Fibroblast of lung (primary cell): ENCODE data around the gene HIBADH. TPM values are rescaled to one million over a fixed set of nuclear protein-coding genes. Genes with fewer than 3 reads are reported as not detected.

Source experiments
- DNase-seq, 2 donors: peaks; one replicate each; pipeline versions ENCODE4 v3.0.0 to v3.0.0-alpha.2; 2010; ENCODE audit warnings: low read depth in 2 of 2
- H2AFZ ChIP-seq: 2 replicates; pipeline ENCODE4 v1.5.1; 2012; ENCODE audit warnings: low read length, control low read depth, inconsistent platforms
- H3K27ac ChIP-seq: 2 replicates; pipeline ENCODE4 v1.5.1; 2011; ENCODE audit warnings: low read length, control low read depth; ENCODE audit not compliant: insufficient read depth
- H3K27me3 ChIP-seq: 2 replicates; pipeline ENCODE4 v1.5.1; 2011; ENCODE audit warnings: mild to moderate bottlenecking, low read length; ENCODE audit not compliant: control insufficient read depth, insufficient read depth
- H3K36me3 ChIP-seq: 2 replicates; pipeline ENCODE4 v1.5.1; 2011; ENCODE audit warnings: low read length; ENCODE audit not compliant: control insufficient read depth, insufficient read depth
- H3K4me1 ChIP-seq: 2 replicates; pipeline ENCODE4 v1.5.1; 2011; ENCODE audit warnings: low read length; ENCODE audit not compliant: control insufficient read depth, insufficient read depth; ENCODE audit errors: extremely low read depth
- H3K4me2 ChIP-seq: 2 replicates; pipeline ENCODE4 v1.5.1; 2011; ENCODE audit warnings: low read length, control low read depth; ENCODE audit not compliant: insufficient read depth; ENCODE audit errors: extremely low read depth
- H3K4me3 ChIP-seq, 4 experiments: fragments of 200-600 bp in 1 of 4; sonication (generic) in 1 of 4; replicated peaks in 1 of 4; 2 replicates each; pipeline ENCODE4 v1.5.1; 2011 to 2016; ENCODE audit warnings: low read length in 4 of 4, low read depth in 3 of 4, mild to moderate bottlenecking in 3 of 4, control low read depth in 2 of 4, inconsistent platforms in 1 of 4, mixed read lengths in 1 of 4; ENCODE audit not compliant: insufficient read depth in 1 of 4; ENCODE audit errors: control extremely low read depth in 1 of 4
- H3K79me2 ChIP-seq: 2 replicates; pipeline ENCODE4 v1.5.1; 2012; ENCODE audit warnings: mild to moderate bottlenecking, low read length, inconsistent platforms; ENCODE audit not compliant: control insufficient read depth, insufficient read depth
- H3K9ac ChIP-seq: 2 replicates; pipeline ENCODE4 v1.5.1; 2011; ENCODE audit warnings: mild to moderate bottlenecking, low read length, control low read depth; ENCODE audit not compliant: insufficient read depth
- H3K9me3 ChIP-seq: 2 replicates; pipeline ENCODE4 v1.5.1; 2012; ENCODE audit warnings: low read depth, low read length; ENCODE audit not compliant: control insufficient read depth, insufficient read depth
- H4K20me1 ChIP-seq: 2 replicates; pipeline ENCODE4 v1.5.1; 2011; ENCODE audit warnings: low read length; ENCODE audit not compliant: control insufficient read depth, insufficient read depth; ENCODE audit errors: extremely low read depth
- EZH2 ChIP-seq: IDR thresholded peaks from 2 replicates; pipeline ENCODE4 v1.5.1; 2012; ENCODE audit warnings: low read length, control low read depth, mild to moderate bottlenecking; ENCODE audit errors: missing control alignments
- polyA plus RNA-seq, 2 donors: library from polyadenylated mRNA; depleted of rRNA in 1 of 2; stranded (reverse) in 1 of 2; unstranded in 1 of 2; fragments of >200 nt; gene quantifications; 2 replicates each; pipeline ENCODE4 v1.2.1, GENCODE V29; 2011 to 2012; ENCODE audit warnings: missing spikeins in 1 of 2
- total RNA-seq: library from RNA; depleted of rRNA; stranded (reverse); fragments of >200 nt; gene quantifications from 2 replicates; pipeline ENCODE4 v1.2.1, GENCODE V29; 2014
- TF ChIP-seq, protein P1 (sequence below), 2 donors: IDR thresholded peaks in 1 of 2; conservative IDR thresholded peaks in 1 of 2; 1 replicate in 1 of 2; 2 replicates in 1 of 2; pipeline ENCODE4 v1.5.1; 2011 to 2012; ENCODE audit warnings: low read length in 2 of 2, control low read depth in 1 of 2, inconsistent platforms in 1 of 2, low read depth in 1 of 2, mild to moderate bottlenecking in 1 of 2

HIBADH gene
- total and polyA plus RNA-seq, 2 donors (not counting 1 experiment from before 2014, with no cell fraction given) = 88.7 to 96.0 TPM

DNA sequence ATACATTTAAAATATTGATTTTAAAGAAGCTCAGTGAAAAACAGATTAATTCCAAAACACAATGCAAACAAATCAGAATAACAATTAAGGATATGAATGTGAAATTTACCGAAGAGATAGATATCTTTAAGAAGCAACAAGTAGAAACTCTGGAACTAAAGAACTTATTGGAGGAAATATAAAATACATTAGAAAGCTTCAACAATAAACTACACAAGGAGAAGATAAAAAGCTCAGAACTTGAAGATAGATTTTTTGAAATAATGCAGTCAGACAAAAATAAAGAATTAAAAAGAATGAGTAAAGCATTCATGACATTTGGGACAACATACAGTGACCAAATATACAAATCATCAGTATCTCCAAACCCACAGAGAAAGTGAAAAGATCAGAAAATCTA lies 43.2 kb downstream of the HIBADH start:
- no peak overlapping the region for H3K9ac ChIP-seq
- TF ChIP-seq EZH2 = no peak
- TF ChIP-seq, protein P1, sequence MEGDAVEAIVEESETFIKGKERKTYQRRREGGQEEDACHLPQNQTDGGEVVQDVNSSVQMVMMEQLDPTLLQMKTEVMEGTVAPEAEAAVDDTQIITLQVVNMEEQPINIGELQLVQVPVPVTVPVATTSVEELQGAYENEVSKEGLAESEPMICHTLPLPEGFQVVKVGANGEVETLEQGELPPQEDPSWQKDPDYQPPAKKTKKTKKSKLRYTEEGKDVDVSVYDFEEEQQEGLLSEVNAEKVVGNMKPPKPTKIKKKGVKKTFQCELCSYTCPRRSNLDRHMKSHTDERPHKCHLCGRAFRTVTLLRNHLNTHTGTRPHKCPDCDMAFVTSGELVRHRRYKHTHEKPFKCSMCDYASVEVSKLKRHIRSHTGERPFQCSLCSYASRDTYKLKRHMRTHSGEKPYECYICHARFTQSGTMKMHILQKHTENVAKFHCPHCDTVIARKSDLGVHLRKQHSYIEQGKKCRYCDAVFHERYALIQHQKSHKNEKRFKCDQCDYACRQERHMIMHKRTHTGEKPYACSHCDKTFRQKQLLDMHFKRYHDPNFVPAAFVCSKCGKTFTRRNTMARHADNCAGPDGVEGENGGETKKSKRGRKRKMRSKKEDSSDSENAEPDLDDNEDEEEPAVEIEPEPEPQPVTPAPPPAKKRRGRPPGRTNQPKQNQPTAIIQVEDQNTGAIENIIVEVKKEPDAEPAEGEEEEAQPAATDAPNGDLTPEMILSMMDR (conservative IDR thresholded peaks at IDR 0.05 in 1 of 2, IDR thresholded peaks at IDR 0.05 in 1 of 2; ENCODE audit: low read depth in 1 of 2, low read length in 2 of 2) = no peak
- no peak overlapping the region for H3K4me2 ChIP-seq
- H3K79me2 ChIP-seq = no peaks in the 10 kb centered on the region
- H3K27me3 ChIP-seq = no peaks in the 10 kb centered on the region
- no peak overlapping the region for H2AFZ ChIP-seq
- DNase-seq = no peak
- no peaks in the 10 kb centered on the region for H3K9me3 ChIP-seq
- no peak overlapping the region for H3K4me3 ChIP-seq
- H4K20me1 ChIP-seq = no peaks in the 10 kb centered on the region
- no peaks in the 10 kb centered on the region for H3K36me3 ChIP-seq
- H3K4me1 ChIP-seq = no peaks in the 10 kb centered on the region
- H3K27ac ChIP-seq = no peak overlapping the region

DNA sequence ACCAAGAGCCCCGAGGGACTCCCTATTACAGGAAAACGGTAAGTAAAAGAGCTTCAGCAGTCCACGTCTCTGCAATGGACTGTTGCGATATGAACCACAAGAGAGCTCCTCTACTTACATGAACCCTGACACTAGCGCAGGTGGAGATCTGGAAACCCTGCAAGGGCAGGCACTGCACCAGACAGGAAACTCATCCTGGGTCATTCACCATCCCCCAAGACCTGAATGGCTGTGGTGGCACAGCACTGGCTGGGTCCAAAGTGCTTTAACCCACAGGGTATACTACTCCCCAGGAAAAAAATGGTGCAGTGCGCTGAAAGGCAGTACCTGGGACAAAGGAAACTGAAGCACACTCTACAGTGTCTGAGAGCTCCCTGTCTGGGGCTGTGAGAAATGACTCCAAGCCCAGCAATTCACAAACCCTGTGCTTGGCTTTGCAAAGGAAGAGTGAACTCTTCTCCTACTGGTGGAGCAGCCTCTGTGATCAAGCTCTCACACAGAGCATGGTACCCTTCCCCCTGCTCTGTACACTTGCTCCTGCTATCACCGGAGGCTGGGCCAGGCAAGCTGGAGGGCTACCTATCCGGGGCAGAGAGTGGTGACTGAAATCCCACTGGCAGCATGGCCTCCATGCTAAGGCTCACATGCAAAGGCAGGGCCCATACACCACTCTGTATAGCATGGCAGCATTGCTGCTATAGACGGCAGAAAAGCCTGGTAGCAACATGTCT lies 44.9 kb downstream of the HIBADH start:
- Histone ChIP-seq H3K4me3 (no peak overlapping the region), H4K20me1 (no peaks in the 10 kb centered on the region)

DNA sequence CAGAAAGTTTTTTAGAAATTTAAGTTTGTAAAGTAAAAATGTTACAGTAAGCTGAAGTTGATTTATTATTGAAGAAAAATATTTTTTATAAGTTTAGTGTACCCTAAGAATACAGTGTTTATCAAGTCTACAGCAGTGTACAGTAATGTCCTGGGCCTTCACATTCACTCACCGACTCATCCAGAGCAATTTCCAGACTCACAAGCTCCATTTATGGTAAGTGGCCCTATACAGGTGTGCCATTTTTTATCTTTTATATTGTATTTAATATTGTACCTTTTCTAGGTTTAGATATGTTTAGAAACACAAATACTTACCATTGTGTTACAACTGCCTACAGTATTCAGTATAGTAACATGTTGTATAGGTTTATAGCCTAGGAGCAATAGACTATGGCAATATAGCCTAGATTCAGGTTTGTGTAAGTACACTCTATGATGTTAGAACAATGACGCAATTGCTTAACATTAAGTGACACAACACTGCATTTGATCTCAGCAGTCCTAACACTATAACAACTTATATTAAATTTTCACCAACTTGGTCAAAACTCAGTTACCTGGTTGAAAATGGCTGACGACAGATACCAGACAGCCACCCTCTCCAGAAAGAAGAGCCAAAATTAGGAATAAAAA lies 45.7 kb downstream of the HIBADH start:
- Histone ChIP-seq H3K4me1 (no peaks in the 10 kb centered on the region), H3K79me2 (no peaks in the 10 kb centered on the region), H3K36me3 (no peaks in the 10 kb centered on the region), H3K4me3 (no peak overlapping the region), H4K20me1 (no peaks in the 10 kb centered on the region), H3K27me3 (no peaks in the 10 kb centered on the region), H3K4me2 (no peak overlapping the region), H2AFZ (no peak overlapping the region), H3K27ac (no peak overlapping the region), H3K9ac (no peak overlapping the region), H3K9me3 (no peaks in the 10 kb centered on the region)
- no peak for DNase-seq
- TF ChIP-seq EZH2 = no peak
- TF ChIP-seq, protein P1 (conservative IDR thresholded peaks at IDR 0.05 in 1 of 2, IDR thresholded peaks at IDR 0.05 in 1 of 2; ENCODE audit: low read depth in 1 of 2, low read length in 2 of 2) = no peak

More for the DNA sequence above, 44.9 kb downstream of the HIBADH start:
- Histone ChIP-seq H3K9me3 (no peaks in the 10 kb centered on the region), H3K4me2 (no peak overlapping the region), H3K79me2 (no peaks in the 10 kb centered on the region), H3K27me3 (no peaks in the 10 kb centered on the region), H3K36me3 (no peaks in the 10 kb centered on the region), H3K4me1 (no peaks in the 10 kb centered on the region), H3K27ac (no peak overlapping the region), H3K9ac (no peak overlapping the region), H2AFZ (no peak overlapping the region)
- DNase-seq = no peak
- TF ChIP-seq, protein P1 (conservative IDR thresholded peaks at IDR 0.05 in 1 of 2, IDR thresholded peaks at IDR 0.05 in 1 of 2; ENCODE audit: low read depth in 1 of 2, low read length in 2 of 2) = no peak
- TF ChIP-seq EZH2 = no peak
